GOT3 (cell line): ENCODE measurements around the gene NPHP4.
"Not testable (repeated sequence)": the region's sequence is repeated elsewhere in the genome, so short reads cannot be mapped to it uniquely, and the experiment has no call there.

Experiments used
- DNase-seq: peaks from one replicate; lab custom pipeline; 2025; ENCODE audit warnings: mixed read lengths; lab: John Stamatoyannopoulos, UW

Gene NPHP4

GRCh38 chr1:5934058-5934884 lies 58.0 kb downstream of the NPHP4 start:
- no peak for DNase-seq

- DNase-seq: no peak
These were observed 58.6 kb downstream of the NPHP4 start for GRCh38 chr1:5933676-5934057.

GRCh38 chr1:5933050-5933449 lies 59.2 kb downstream of the NPHP4 start:
- DNase-seq: no peak

- no peak for DNase-seq
These were observed 63.4 kb downstream of the NPHP4 start for GRCh38 chr1:5928714-5929400.

GRCh38 chr1:5927506-5928370 lies 64.5 kb downstream of the NPHP4 start:
- DNase-seq: no peak

GRCh38 chr1:5926686-5927435 lies 65.4 kb downstream of the NPHP4 start:
- no peak for DNase-seq

GRCh38 chr1:5922700-5923330 lies 69.4 kb downstream of the NPHP4 start:
- DNase-seq: not testable (repeated sequence)

- no peak for DNase-seq
These were observed 70.6 kb downstream of the NPHP4 start for GRCh38 chr1:5921671-5922070.

- no peak for DNase-seq
These were observed 71.1 kb downstream of the NPHP4 start for GRCh38 chr1:5921129-5921528.

- DNase-seq: no peak
These were observed 72.0 kb downstream of the NPHP4 start for GRCh38 chr1:5920201-5920600.

- DNase-seq: no peak
These were observed 74.0 kb downstream of the NPHP4 start for GRCh38 chr1:5918275-5918649.

GRCh38 chr1:5917591-5918274 lies 74.5 kb downstream of the NPHP4 start:
- DNase-seq: no peak

- no peak for DNase-seq
These were observed 75.0 kb downstream of the NPHP4 start for GRCh38 chr1:5917281-5917590.

GRCh38 chr1:5916572-5917280 lies 75.5 kb downstream of the NPHP4 start:
- no peak for DNase-seq

- DNase-seq: no peak
These were observed 76.3 kb downstream of the NPHP4 start for GRCh38 chr1:5915587-5916571.

GRCh38 chr1:5914676-5915365 lies 77.4 kb downstream of the NPHP4 start:
- no peak for DNase-seq

GRCh38 chr1:5913876-5914275 lies 78.3 kb downstream of the NPHP4 start:
- no peak for DNase-seq

- DNase-seq: no peak
These were observed 79.0 kb downstream of the NPHP4 start for GRCh38 chr1:5913078-5913845.
